Activated gamma-delta T cell treated with Interleukin-2 at 50 U/mL for 16 hours (primary cell): Measurements from ENCODE around the gene PLCB1.
"Not testable (repeated sequence)": the region's sequence is repeated elsewhere in the genome, so short reads cannot be mapped to it uniquely, and the experiment has no call there.

Experiments
- DNase-seq: peaks from one replicate; pipeline ENCODE4 v3.0.0-alpha.2; 2020

Gene PLCB1

GRCh38 chr20:8414586-8415274 is 282.7 kb downstream of the PLCB1 start:
- no peak for DNase-seq

- no peak for DNase-seq
These were observed 289.9 kb downstream of the PLCB1 start for GRCh38 chr20:8421981-8422380.

GRCh38 chr20:8423482-8423881 is 291.4 kb downstream of the PLCB1 start:
- DNase-seq = no peak

- DNase-seq = no peak
These were observed 291.9 kb downstream of the PLCB1 start for GRCh38 chr20:8424010-8424409.

- no peak for DNase-seq
These were observed 292.9 kb downstream of the PLCB1 start for GRCh38 chr20:8425016-8425415.

GRCh38 chr20:8425802-8426201 is 293.7 kb downstream of the PLCB1 start:
- DNase-seq = no peak

GRCh38 chr20:8427419-8428040 is 295.5 kb downstream of the PLCB1 start:
- DNase-seq = no peak

GRCh38 chr20:8428988-8429387 is 296.9 kb downstream of the PLCB1 start:
- peak; percentile 16 for DNase-seq

GRCh38 chr20:8431538-8432434 is 299.7 kb downstream of the PLCB1 start:
- no peak for DNase-seq

- no peak for DNase-seq
These were observed 300.5 kb downstream of the PLCB1 start for GRCh38 chr20:8432435-8433148.

- DNase-seq = no peak
These were observed 301.2 kb downstream of the PLCB1 start for GRCh38 chr20:8433291-8433690.

- DNase-seq = no peak
These were observed 302.3 kb downstream of the PLCB1 start for GRCh38 chr20:8434326-8434876.

GRCh38 chr20:8435285-8436035 is 303.4 kb downstream of the PLCB1 start:
- DNase-seq = no peak

GRCh38 chr20:8436938-8437337 is 304.9 kb downstream of the PLCB1 start:
- not testable (repeated sequence) for DNase-seq

- no peak for DNase-seq
These were observed 306.7 kb downstream of the PLCB1 start for GRCh38 chr20:8438748-8439147.

GRCh38 chr20:8443464-8444072 is 311.5 kb downstream of the PLCB1 start:
- no peak for DNase-seq

GRCh38 chr20:8447262-8448120 is 315.4 kb downstream of the PLCB1 start:
- DNase-seq = no peak

GRCh38 chr20:8449123-8449522 is 317.1 kb downstream of the PLCB1 start:
- no peak for DNase-seq

- no peak for DNase-seq
These were observed 322.2 kb downstream of the PLCB1 start for GRCh38 chr20:8454137-8454712.

GRCh38 chr20:8456765-8457164 is 324.7 kb downstream of the PLCB1 start:
- DNase-seq = no peak
